GM19452 (cell line): Measurements from ENCODE around the gene BTLA.
A peak's percentile ranks its signal among the peaks of the same experiment; 100 is the strongest.
"Not testable (repeated sequence)": the region's sequence is repeated elsewhere in the genome, so short reads cannot be mapped to it uniquely, and the experiment has no call there.

Experiments used
- ATAC-seq: cut with Tn5 transposase; IDR thresholded peaks from one replicate; pipeline ENCODE4 v1.9.1; 2021; ENCODE audit not compliant: unreplicated experiment

The BTLA gene

GRCh38 chr3:112456147-112456546 lies 43.1 kb downstream of the BTLA start:
- ATAC-seq: no peak

GRCh38 chr3:112448939-112449338 lies 50.3 kb downstream of the BTLA start:
- no peak for ATAC-seq

GRCh38 chr3:112446343-112446742 lies 52.9 kb downstream of the BTLA start:
- ATAC-seq: no peak

- ATAC-seq: no peak
Measured at GRCh38 chr3:112445839-112446238, 53.4 kb downstream of the BTLA start.

- no peak for ATAC-seq
Measured at GRCh38 chr3:112437146-112438022, 61.9 kb downstream of the BTLA start.

GRCh38 chr3:112429960-112430359 lies 69.3 kb downstream of the BTLA start:
- no peak for ATAC-seq

- no peak for ATAC-seq
Measured at GRCh38 chr3:112427123-112427522, 72.1 kb downstream of the BTLA start.

GRCh38 chr3:112425858-112426750 lies 73.2 kb downstream of the BTLA start:
- ATAC-seq: peak; percentile 60

- ATAC-seq: no peak
Measured at GRCh38 chr3:112425382-112425781, 73.9 kb downstream of the BTLA start.

- no peak for ATAC-seq
Measured at GRCh38 chr3:112424394-112424793, 74.9 kb downstream of the BTLA start.

- not testable (repeated sequence) for ATAC-seq
Measured at GRCh38 chr3:112422921-112423320, 76.4 kb downstream of the BTLA start.

GRCh38 chr3:112418526-112418925 lies 80.7 kb downstream of the BTLA start:
- not testable (repeated sequence) for ATAC-seq

GRCh38 chr3:112417696-112418318 lies 81.5 kb downstream of the BTLA start:
- no peak for ATAC-seq

GRCh38 chr3:112416391-112417212 lies 82.7 kb downstream of the BTLA start:
- ATAC-seq: no peak

GRCh38 chr3:112415390-112415789 lies 83.9 kb downstream of the BTLA start:
- no peak for ATAC-seq
